Suprapubic skin (tissue), 3 donors: ENCODE results near the gene TMEM145.

Experiments used
- POLR2A ChIP-seq, 2 donors: fragments of 450-650 bp; IDR thresholded peaks; one replicate each; pipeline ENCODE4 v1.6.1; 2017; ENCODE audit warnings: antibody characterized with exemption in 2 of 2, mild to moderate bottlenecking in 2 of 2, moderate library complexity in 2 of 2
- TF ChIP-seq, protein P1 (sequence below), 2 donors: fragments of 200-600 bp in 1 of 2; fragments of 450-650 bp in 1 of 2; sonication (generic) in 1 of 2; IDR thresholded peaks; one replicate each; pipeline ENCODE4 v1.5.1; 2016 to 2019; ENCODE audit warnings: antibody characterized with exemption in 2 of 2, mild to moderate bottlenecking in 1 of 2, moderate library complexity in 1 of 2

DNA sequence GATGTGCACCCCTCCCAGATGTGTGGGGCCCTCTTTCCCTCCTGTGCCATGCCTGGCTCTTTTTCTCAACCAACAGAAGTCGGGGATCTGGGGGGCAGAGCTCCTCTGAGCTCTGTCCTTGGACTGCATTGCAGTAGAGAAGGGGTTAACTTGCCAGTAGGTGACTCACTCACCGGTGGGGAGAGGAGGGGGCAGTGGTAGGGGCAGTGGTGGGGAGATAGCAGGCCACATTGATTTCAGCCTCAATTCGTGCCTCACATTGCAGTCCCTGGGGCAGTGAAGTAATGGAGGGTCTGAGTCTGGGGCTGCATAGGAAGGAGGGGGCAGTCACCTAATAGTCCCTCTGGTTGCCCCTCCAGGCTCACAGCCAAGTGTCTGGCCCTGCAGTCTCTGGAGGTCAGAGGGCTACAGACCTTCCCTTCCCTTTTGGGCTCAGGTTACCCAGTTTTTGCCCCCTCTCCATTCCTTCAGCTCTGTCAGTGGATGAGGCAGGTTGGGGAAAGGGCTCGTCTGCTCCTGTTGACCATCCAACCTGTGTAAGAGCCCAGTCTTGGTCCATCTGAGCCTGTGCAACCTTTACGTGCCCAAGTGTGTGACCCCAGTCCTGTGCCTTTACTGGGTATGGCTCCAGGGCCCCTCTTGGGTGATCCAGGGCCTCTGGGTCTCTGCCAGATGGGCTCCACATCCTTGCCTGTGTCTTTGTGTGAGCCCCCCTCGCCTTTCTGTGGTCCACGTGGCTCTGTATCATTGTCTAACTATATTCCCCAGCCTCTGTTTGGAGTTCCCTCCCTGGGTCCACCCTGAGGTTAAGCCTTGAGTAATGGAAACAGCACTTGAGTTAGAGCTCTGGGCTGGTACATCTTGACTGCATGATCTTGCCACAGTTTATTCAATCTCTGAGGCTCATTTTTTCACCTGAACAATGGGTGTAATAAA is 31.0 kb upstream of the TMEM145 start:
- TF ChIP-seq POLR2A (IDR thresholded peaks at IDR 0.05): no peak
- TF ChIP-seq, protein P1, sequence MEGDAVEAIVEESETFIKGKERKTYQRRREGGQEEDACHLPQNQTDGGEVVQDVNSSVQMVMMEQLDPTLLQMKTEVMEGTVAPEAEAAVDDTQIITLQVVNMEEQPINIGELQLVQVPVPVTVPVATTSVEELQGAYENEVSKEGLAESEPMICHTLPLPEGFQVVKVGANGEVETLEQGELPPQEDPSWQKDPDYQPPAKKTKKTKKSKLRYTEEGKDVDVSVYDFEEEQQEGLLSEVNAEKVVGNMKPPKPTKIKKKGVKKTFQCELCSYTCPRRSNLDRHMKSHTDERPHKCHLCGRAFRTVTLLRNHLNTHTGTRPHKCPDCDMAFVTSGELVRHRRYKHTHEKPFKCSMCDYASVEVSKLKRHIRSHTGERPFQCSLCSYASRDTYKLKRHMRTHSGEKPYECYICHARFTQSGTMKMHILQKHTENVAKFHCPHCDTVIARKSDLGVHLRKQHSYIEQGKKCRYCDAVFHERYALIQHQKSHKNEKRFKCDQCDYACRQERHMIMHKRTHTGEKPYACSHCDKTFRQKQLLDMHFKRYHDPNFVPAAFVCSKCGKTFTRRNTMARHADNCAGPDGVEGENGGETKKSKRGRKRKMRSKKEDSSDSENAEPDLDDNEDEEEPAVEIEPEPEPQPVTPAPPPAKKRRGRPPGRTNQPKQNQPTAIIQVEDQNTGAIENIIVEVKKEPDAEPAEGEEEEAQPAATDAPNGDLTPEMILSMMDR (IDR thresholded peaks at IDR 0.05): no peak
